HUES64 (cell line): ENCODE data around the gene GRM7.

ENCODE experiments used
- H3K27ac ChIP-seq: 2 replicates; pipeline ENCODE4 v1.7.0; 2013; ENCODE audit warnings: low read depth, low read length, inconsistent platforms
- H3K27me3 ChIP-seq: 2 replicates; pipeline ENCODE4 v1.6.1; 2013; ENCODE audit warnings: mild to moderate bottlenecking, low read length; ENCODE audit not compliant: insufficient read depth
- H3K36me3 ChIP-seq: 2 replicates; pipeline ENCODE4 v1.6.1; 2013; ENCODE audit warnings: mild to moderate bottlenecking, low read length; ENCODE audit not compliant: insufficient read depth
- H3K4me1 ChIP-seq: 2 replicates; pipeline ENCODE4 v1.6.1; 2013; ENCODE audit warnings: mild to moderate bottlenecking, low read length, moderate library complexity; ENCODE audit not compliant: insufficient read depth
- H3K4me3 ChIP-seq: 2 replicates; pipeline ENCODE4 v1.5.1; 2013; ENCODE audit warnings: mild to moderate bottlenecking, low read length, moderate library complexity
- H3K9ac ChIP-seq: 2 replicates; pipeline ENCODE4 v1.6.1; 2013; ENCODE audit warnings: mild to moderate bottlenecking, low read depth, low read length
- H3K9me3 ChIP-seq: 2 replicates; pipeline ENCODE4 v1.6.1; 2013; ENCODE audit warnings: low read depth, low read length; ENCODE audit not compliant: insufficient read depth
- WGBS: fragments of 150-250, 120-280 bp; methylation state at CpG from one replicate; pipeline ENCODE4 v1.1.7; 2013; ENCODE audit warnings: missing lambda C conversion rate; 5-methylcytosine and 5-hydroxymethylcytosine counted together

The GRM7 gene

GRCh38 chr3:7062714-7063113 is 201.8 kb downstream of the GRM7 start:
- WGBS = 88% methylated on average over 1 of the region's 1 CpG
- no peaks in the 10 kb centered on the region; the same call in 1 of the 2 replicates for H3K4me1 ChIP-seq
- H3K9me3 ChIP-seq = no peaks in the 10 kb centered on the region
- H3K27ac ChIP-seq = no peak overlapping the region
- H3K4me3 ChIP-seq = no peak overlapping the region
- H3K36me3 ChIP-seq = no peaks in the 10 kb centered on the region
- no peak overlapping the region for H3K9ac ChIP-seq
- H3K27me3 ChIP-seq = no peaks in the 10 kb centered on the region

- no peaks in the 10 kb centered on the region for H3K27me3 ChIP-seq
- H3K36me3 ChIP-seq = no peaks in the 10 kb centered on the region
- H3K4me3 ChIP-seq = no peak overlapping the region
- no peaks in the 10 kb centered on the region for H3K9me3 ChIP-seq
- WGBS = 74% methylated on average over 6 of the region's 6 CpGs
- H3K9ac ChIP-seq = no peak overlapping the region
- H3K27ac ChIP-seq = no peak overlapping the region
- no peaks in the 10 kb centered on the region for H3K4me1 ChIP-seq
These were observed 209.5 kb downstream of the GRM7 start for GRCh38 chr3:7070461-7070860.

- no peak overlapping the region for H3K4me3 ChIP-seq
- H3K9me3 ChIP-seq = no peaks in the 10 kb centered on the region
- no peak overlapping the region for H3K27ac ChIP-seq
- no peaks in the 10 kb centered on the region for H3K27me3 ChIP-seq
- H3K4me1 ChIP-seq = no peaks in the 10 kb centered on the region
- H3K36me3 ChIP-seq = no peaks in the 10 kb centered on the region
- H3K9ac ChIP-seq = no peak overlapping the region
- WGBS = 88% methylated on average over 2 of the region's 3 CpGs
These were observed 213.3 kb downstream of the GRM7 start for GRCh38 chr3:7074217-7074616.

DNA sequence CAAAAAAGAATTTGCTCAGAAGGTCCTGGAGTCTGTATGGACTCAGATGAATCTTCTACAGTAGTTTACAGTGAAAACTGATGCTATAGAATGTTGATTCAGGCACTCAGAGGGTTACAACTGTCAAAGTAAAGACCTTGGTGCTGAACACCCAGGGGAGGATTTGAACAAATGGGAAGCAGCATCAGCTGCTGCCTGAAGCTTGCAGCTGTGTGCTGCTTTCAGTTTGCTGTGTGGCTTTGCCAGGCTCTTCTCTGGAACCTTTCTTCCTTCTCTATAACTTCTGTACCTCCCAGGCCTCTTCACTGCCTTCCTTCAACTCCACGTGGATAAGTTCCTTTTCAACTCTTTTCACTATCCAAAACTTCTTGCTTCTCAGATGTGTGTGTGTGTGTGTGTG is 214.2 kb downstream of the GRM7 start:
- H3K9ac ChIP-seq = no peak overlapping the region
- H3K4me3 ChIP-seq = no peak overlapping the region
- WGBS = 50% methylated on average over 1 of the region's 1 CpG
- H3K27me3 ChIP-seq = no peaks in the 10 kb centered on the region
- no peaks in the 10 kb centered on the region for H3K36me3 ChIP-seq
- no peaks in the 10 kb centered on the region for H3K4me1 ChIP-seq
- H3K9me3 ChIP-seq = no peaks in the 10 kb centered on the region
- H3K27ac ChIP-seq = no peak overlapping the region

DNA sequence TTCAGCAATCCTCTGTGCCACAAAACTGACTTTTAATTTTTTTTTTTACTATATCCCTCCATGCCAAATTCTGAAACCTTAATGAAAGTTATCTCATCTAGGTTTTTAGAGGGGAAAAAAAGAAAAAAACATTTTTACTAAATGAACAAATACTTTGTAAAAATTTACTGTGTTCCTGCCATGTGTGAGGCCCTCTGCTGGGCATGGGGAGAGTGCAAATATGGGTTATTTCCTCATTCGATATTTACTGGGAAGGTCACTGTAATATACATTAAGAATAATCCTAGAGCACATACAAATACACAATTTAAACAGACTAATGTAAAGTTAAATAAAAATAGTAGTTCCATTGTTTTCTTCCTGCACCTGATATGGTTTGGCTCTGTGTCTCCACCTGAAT is 215.0 kb downstream of the GRM7 start:
- Histone ChIP-seq H3K9ac (no peak overlapping the region), H3K27me3 (no peaks in the 10 kb centered on the region), H3K9me3 (no peaks in the 10 kb centered on the region), H3K4me3 (no peak overlapping the region), H3K36me3 (no peaks in the 10 kb centered on the region), H3K27ac (no peak overlapping the region), H3K4me1 (no peaks in the 10 kb centered on the region)
- whole genome bisulfite sequencing = no CpG with 5 or more reads among the region's 1 CpG

DNA sequence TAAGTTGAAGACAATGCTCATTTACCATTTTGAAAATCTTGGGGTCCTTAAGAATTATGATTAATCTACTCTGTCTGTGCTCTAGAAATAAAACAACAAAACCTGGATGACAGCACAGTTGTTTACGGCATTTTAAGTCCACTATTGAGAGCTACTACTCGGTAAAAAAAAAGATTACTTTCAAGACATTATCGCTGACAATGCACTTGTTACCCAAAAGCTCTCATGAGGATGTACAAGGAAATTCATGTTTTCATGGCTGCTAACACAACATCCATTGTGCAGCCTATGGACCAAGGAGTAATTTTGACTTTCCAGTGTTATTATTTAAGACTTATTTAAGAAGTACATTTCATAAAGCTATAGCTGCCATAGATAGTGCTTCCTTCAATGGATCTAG is 221.3 kb downstream of the GRM7 start:
- no peaks in the 10 kb centered on the region for H3K36me3 ChIP-seq
- WGBS = 100% methylated on average over 3 of the region's 3 CpGs
- no peaks in the 10 kb centered on the region for H3K9me3 ChIP-seq
- H3K9ac ChIP-seq = no peak overlapping the region
- H3K4me3 ChIP-seq = no peak overlapping the region
- no peaks in the 10 kb centered on the region for H3K27me3 ChIP-seq
- no peak overlapping the region for H3K27ac ChIP-seq
- H3K4me1 ChIP-seq = no peaks in the 10 kb centered on the region

DNA sequence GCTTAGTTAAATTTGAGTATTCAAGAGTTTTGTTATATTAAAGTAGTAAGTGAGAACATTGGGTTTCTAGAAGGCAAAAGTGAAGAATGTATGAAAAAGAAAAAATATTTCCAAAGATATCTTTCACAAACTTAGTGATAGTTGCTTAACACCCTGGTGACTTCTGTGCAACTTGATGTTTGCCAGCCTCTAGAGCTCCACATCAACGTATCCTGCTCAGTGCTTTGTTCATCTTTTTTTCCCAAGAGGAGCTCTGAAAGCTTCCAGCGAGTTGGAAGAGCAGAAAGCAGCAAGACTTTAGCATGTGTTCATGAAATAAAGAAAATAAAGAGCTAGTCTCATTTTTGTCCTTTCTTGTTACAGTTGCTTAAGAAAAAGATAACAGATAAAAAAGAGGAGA is 225.5 kb downstream of the GRM7 start:
- WGBS = 84% methylated on average over 2 of the region's 2 CpGs
- no peak overlapping the region for H3K27ac ChIP-seq
- H3K36me3 ChIP-seq = no peaks in the 10 kb centered on the region
- no peaks in the 10 kb centered on the region for H3K9me3 ChIP-seq
- no peak overlapping the region for H3K9ac ChIP-seq
- no peak overlapping the region for H3K4me3 ChIP-seq
- H3K4me1 ChIP-seq = no peaks in the 10 kb centered on the region
- H3K27me3 ChIP-seq = no peaks in the 10 kb centered on the region

DNA sequence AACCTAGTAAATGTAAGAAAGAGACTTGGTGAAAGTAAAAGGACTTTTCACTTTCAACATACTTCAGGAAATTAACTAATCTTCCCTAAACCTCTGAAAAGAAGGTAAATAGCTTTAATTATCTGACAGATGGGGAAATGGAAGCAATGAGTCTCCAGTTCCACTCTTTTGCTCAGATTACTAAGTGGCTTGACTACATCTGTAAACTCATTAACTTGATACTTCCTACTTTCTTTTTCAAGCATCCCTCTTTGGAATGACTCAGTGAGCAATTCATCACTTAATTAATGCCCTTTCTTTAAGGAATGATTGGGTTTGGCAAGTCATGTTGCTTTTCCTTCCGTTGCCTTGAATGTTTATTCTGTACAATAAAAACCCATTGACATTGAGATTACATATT is 234.2 kb downstream of the GRM7 start:
- Histone ChIP-seq H3K36me3 (no peaks in the 10 kb centered on the region), H3K27me3 (no peaks in the 10 kb centered on the region), H3K4me3 (no peak overlapping the region), H3K9ac (no peak overlapping the region), H3K4me1 (no peaks in the 10 kb centered on the region), H3K9me3 (peaks cover 20% of the 10 kb centered on the region), H3K27ac (no peak overlapping the region)
- 100% methylated on average over 1 of the region's 1 CpG for WGBS

DNA sequence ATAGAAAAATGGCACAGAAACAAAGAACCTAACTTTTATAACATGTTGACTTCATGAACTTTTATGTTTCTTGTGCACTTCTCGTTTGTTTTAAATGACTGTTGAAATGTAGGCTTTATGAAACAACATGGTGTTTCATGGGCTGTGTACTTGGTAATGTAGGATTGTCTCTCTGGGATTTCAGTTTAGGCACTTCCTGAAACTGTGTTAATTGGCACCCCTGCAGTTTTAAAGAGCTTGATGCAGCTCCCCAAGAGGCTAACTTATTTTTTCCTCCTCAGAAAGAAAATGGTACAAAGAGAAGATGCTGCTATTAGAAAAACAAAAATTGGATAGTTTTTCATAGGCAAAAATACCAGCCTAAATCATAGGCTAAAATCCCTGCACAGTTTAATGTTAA is 239.2 kb downstream of the GRM7 start:
- Histone ChIP-seq H3K27ac (no peak overlapping the region), H3K4me3 (no peak overlapping the region), H3K36me3 (no peaks in the 10 kb centered on the region), H3K4me1 (no peaks in the 10 kb centered on the region), H3K9me3 (peaks cover 20% of the 10 kb centered on the region), H3K27me3 (no peaks in the 10 kb centered on the region), H3K9ac (no peak overlapping the region)
- 100% methylated on average over 1 of the region's 1 CpG for WGBS

DNA sequence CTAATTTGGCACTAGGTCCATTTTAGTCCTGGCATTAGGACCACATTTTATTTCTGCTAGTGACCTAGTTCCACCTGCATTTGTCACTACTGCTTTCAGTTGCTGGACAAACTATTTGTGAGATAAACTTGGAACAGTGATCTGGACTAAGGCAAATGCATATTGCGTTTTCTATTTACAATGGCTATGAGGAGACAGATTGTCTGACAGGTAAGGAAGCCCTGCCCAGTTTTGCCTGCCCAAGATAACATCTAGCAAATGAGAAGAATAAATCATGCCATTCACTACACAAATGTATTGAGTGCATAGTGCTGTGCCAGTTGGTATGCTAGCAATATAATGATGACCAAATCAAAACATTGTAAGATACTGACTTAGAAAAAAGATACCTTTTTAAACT is 245.7 kb downstream of the GRM7 start:
- Histone ChIP-seq H3K9ac (no peak overlapping the region), H3K27ac (no peak overlapping the region), H3K4me3 (no peak overlapping the region), H3K27me3 (no peaks in the 10 kb centered on the region), H3K36me3 (no peaks in the 10 kb centered on the region), H3K9me3 (no peaks in the 10 kb centered on the region), H3K4me1 (no peaks in the 10 kb centered on the region)
- WGBS = 93% methylated on average over 1 of the region's 1 CpG

GRCh38 chr3:7112523-7113056 is 251.7 kb downstream of the GRM7 start:
- H3K27ac ChIP-seq = no peak overlapping the region
- no peaks in the 10 kb centered on the region for H3K4me1 ChIP-seq
- WGBS = 86% methylated on average over 1 of the region's 1 CpG
- no peaks in the 10 kb centered on the region for H3K9me3 ChIP-seq
- no peaks in the 10 kb centered on the region for H3K27me3 ChIP-seq
- H3K36me3 ChIP-seq = no peaks in the 10 kb centered on the region
- H3K4me3 ChIP-seq = no peak overlapping the region
- H3K9ac ChIP-seq = no peak overlapping the region

- Histone ChIP-seq H3K9ac (no peak overlapping the region), H3K27ac (no peak overlapping the region), H3K27me3 (no peaks in the 10 kb centered on the region), H3K36me3 (no peaks in the 10 kb centered on the region), H3K4me3 (no peak overlapping the region), H3K4me1 (no peaks in the 10 kb centered on the region), H3K9me3 (no peaks in the 10 kb centered on the region)
- WGBS = 72% methylated on average over 8 of the region's 8 CpGs
These were observed 283.9 kb downstream of the GRM7 start for GRCh38 chr3:7144697-7145308.
